Suprapubic skin (tissue), 4 donors: ENCODE results near the gene PCDH12. TPM values are rescaled to one million over a fixed set of nuclear protein-coding genes. Genes with fewer than 3 reads are reported as not detected.

Experiments
- DNase-seq, 2 donors: peaks; one replicate each; pipeline ENCODE4 v3.0.0-alpha.2; 2019; ENCODE audit warnings: low spot score in 2 of 2
- H3K27ac ChIP-seq: fragments of 200-600 bp; sonication (generic); one replicate; pipeline ENCODE4 v1.5.1; 2019
- H3K27me3 ChIP-seq: fragments of 200-600 bp; sonication (generic); one replicate; pipeline ENCODE4 v1.5.1; 2019
- H3K36me3 ChIP-seq: fragments of 200-600 bp; sonication (generic); one replicate; pipeline ENCODE4 v1.5.1; 2019
- H3K4me1 ChIP-seq: fragments of 200-600 bp; sonication (generic); one replicate; pipeline ENCODE4 v1.5.1; 2019
- H3K4me3 ChIP-seq: fragments of 200-600 bp; sonication (generic); one replicate; pipeline ENCODE4 v1.5.1; 2019; ENCODE audit warnings: mild to moderate bottlenecking
- H3K9me3 ChIP-seq: fragments of 200-600 bp; sonication (generic); one replicate; pipeline ENCODE4 v1.5.1; 2019
- CTCF ChIP-seq, 2 donors: fragments of 200-600 bp in 1 of 2; fragments of 450-650 bp in 1 of 2; sonication (generic) in 1 of 2; IDR thresholded peaks; one replicate each; pipeline ENCODE4 v1.5.1; 2016 to 2019; ENCODE audit warnings: antibody characterized with exemption in 2 of 2, mild to moderate bottlenecking in 1 of 2, moderate library complexity in 1 of 2
- EP300 ChIP-seq: sonication (generic); formaldehyde crosslinking; IDR thresholded peaks from one replicate; pipeline ENCODE4 v1.6.1; 2017; ENCODE audit warnings: antibody characterized with exemption
- POLR2A ChIP-seq, 2 donors: fragments of 450-650 bp; IDR thresholded peaks; one replicate each; pipeline ENCODE4 v1.6.1; 2017; ENCODE audit warnings: antibody characterized with exemption in 2 of 2, mild to moderate bottlenecking in 2 of 2, moderate library complexity in 2 of 2
- POLR2AphosphoS5 ChIP-seq, 3 donors: sonication (generic); formaldehyde crosslinking; IDR thresholded peaks; one replicate each; pipeline ENCODE4 v1.6.1; 2017; ENCODE audit warnings: antibody characterized with exemption in 3 of 3
- WGBS: methylation state at CpG from one replicate; pipeline ENCODE4 v1.1.5; 2018; 5-methylcytosine and 5-hydroxymethylcytosine counted together
- total RNA-seq, 4 donors: library from RNA; depleted of rRNA; stranded (reverse); fragments of >200 nt; gene quantifications; one replicate each; pipeline ENCODE4 v1.1.0, GENCODE V29; 2016

Gene PCDH12
- 1 to 10 TPM in 1 of 4 donors, under 1 TPM in 3; 0.44 to 2.0 (median 0.82) TPM for total RNA-seq

- peak within 1 kb of the TSS; percentile 10 for H3K4me3 ChIP-seq
- DNase-seq, result no peak
- H3K27me3 ChIP-seq, result no peaks in the 10 kb centered on the region
- H3K36me3 ChIP-seq, result no peaks in the 10 kb centered on the region
- H3K4me1 ChIP-seq, result peaks cover 24% of the 10 kb centered on the region
- H3K9me3 ChIP-seq, result no peaks in the 10 kb centered on the region
- WGBS, result 47% methylated on average over 7 of the region's 7 CpGs
- no peak within 1 kb of the TSS for H3K27ac ChIP-seq
- no peak for TF ChIP-seq POLR2AphosphoS5 (IDR thresholded peaks at IDR 0.05)
- no peak for TF ChIP-seq EP300
- TF ChIP-seq POLR2A (IDR thresholded peaks at IDR 0.05), result no peak
- TF ChIP-seq CTCF (IDR thresholded peaks at IDR 0.05), result no peak
These were observed at the start of gene PCDH12 for GRCh38 chr5:141958113-141958512. TSS of gene PCDH12 (minus strand) at chr5:141958202. CDS start at chr5:141957851, 351 bp downstream.

- H3K36me3 ChIP-seq, result peaks cover 36% of the 10 kb centered on the region
- TF ChIP-seq POLR2A (IDR thresholded peaks at IDR 0.05), result no peak
- no peak for TF ChIP-seq EP300
- TF ChIP-seq CTCF (IDR thresholded peaks at IDR 0.05), result no peak
- TF ChIP-seq POLR2AphosphoS5 (IDR thresholded peaks at IDR 0.05), result no peak
These were observed 49.2 kb upstream of the PCDH12 start for GRCh38 chr5:142007237-142007544.

DNA sequence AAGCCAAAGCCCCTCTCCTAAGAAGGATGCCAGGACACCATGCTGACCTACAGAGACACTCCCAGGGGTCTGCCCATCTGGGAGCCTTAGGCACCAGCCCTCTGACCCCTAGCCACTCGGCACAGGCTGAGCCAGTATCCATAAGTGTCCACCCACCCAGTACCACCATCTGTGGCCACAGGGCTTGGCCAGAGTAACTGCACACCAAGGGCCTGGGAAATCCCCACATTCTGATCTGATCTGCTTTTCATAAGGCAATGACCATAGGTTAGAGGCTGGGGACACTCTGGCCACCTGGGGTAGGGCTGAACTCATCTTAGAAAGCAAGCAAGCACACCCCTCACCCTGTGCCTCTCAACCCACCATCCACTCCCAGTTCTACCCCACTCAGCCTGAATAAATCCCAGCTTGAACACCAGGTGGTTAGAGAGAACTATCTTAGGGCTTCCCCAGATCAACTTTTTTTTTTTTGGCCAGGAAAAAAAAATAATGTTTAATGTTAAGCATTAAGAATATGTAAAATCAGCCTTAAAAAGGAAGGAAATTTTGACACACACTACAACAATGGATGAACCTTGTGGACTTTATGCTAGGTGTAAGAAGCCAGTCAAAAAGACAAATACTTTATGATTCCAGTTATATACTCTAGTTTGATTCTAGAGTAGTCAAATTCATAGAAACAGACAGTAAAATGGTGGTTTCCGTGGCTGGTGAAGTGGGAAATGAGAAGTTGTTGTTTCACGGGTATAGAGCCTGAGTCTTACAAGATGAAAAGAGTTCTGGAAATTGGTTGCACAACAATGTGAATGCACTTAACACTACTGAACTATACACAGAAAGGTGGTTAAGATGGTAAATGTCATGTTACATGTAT, 48.6 kb upstream of the PCDH12 start:
- WGBS, result 84% methylated on average over 3 of the region's 3 CpGs
- H3K4me1 ChIP-seq, result peaks cover 8% of the 10 kb centered on the region
- peaks cover 42% of the 10 kb centered on the region for H3K36me3 ChIP-seq

More at GRCh38 chr5:142007237-142007544, 49.2 kb upstream of the PCDH12 start:
- WGBS, result 73% methylated on average over 1 of the region's 1 CpG
- Histone ChIP-seq H3K4me3 (no peak overlapping the region), H3K27me3 (no peaks in the 10 kb centered on the region), H3K4me1 (peaks cover 12% of the 10 kb centered on the region), H3K9me3 (no peaks in the 10 kb centered on the region), H3K27ac (no peak overlapping the region)
- DNase-seq, result no peak

GRCh38 chr5:142003266-142003800, 45.3 kb upstream of the PCDH12 start:
- Histone ChIP-seq H3K36me3 (peaks cover 67% of the 10 kb centered on the region), H3K9me3 (no peaks in the 10 kb centered on the region), H3K4me1 (peaks cover 8% of the 10 kb centered on the region), H3K27ac (no peak overlapping the region), H3K4me3 (no peak overlapping the region), H3K27me3 (no peaks in the 10 kb centered on the region)
- no peak for DNase-seq
- WGBS, result 51% methylated on average over 2 of the region's 2 CpGs
- TF ChIP-seq POLR2AphosphoS5 (IDR thresholded peaks at IDR 0.05), result no peak
- TF ChIP-seq EP300, result no peak
- no peak for TF ChIP-seq CTCF (IDR thresholded peaks at IDR 0.05)
- no peak for TF ChIP-seq POLR2A (IDR thresholded peaks at IDR 0.05)

More for the DNA sequence above, 48.6 kb upstream of the PCDH12 start:
- Histone ChIP-seq H3K9me3 (no peaks in the 10 kb centered on the region), H3K27ac (no peak overlapping the region), H3K4me3 (no peak overlapping the region), H3K27me3 (no peaks in the 10 kb centered on the region)
- DNase-seq, result no peak
- no peak for TF ChIP-seq POLR2A (IDR thresholded peaks at IDR 0.05)
- no peak for TF ChIP-seq CTCF (IDR thresholded peaks at IDR 0.05)
- no peak for TF ChIP-seq POLR2AphosphoS5 (IDR thresholded peaks at IDR 0.05)
- no peak for TF ChIP-seq EP300

DNA sequence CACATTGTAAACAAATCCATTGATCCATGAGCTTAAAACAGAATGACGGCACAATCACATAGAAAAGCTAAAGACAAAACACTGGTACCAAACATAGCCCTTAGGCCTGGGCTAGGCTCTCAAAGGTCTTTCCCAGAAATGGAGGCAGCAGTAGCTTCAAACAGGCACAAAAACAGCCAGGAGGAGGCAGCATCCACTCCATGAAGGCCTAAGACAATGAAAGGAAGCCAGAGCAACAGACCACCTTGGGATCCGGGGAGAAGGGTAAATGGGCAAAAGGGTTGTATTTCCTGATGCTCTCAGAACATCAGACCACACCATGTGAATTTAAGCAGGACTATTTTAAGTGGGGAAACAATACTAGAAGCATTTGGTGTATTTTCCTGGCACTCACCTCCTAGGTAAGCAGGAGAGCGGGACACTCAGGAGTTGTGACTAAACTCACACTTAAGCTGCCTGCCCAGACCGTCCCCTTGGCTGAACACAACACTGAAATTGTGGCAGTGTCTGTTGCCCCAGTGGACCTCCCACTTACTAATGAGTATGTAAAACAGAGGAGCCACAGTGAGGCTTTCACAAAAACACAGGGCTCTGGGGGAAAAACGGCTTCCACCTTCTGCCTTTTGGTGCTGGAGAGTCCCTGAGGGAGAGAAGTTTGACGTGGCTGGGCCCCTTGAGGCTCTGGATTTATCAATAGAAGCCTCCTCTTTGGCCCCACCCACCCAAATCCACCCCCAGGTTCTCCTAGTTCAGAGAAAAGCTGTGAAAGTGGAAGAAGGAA, 42.9 kb upstream of the PCDH12 start:
- peaks cover 68% of the 10 kb centered on the region for H3K36me3 ChIP-seq
- WGBS, result 72% methylated on average over 6 of the region's 6 CpGs

More for the DNA sequence above, 42.9 kb upstream of the PCDH12 start:
- Histone ChIP-seq H3K4me3 (no peak overlapping the region), H3K4me1 (peaks cover 8% of the 10 kb centered on the region), H3K9me3 (no peaks in the 10 kb centered on the region), H3K27ac (no peak overlapping the region), H3K27me3 (no peaks in the 10 kb centered on the region)
- TF ChIP-seq POLR2A (IDR thresholded peaks at IDR 0.05) (no peak), POLR2AphosphoS5 (IDR thresholded peaks at IDR 0.05) (no peak), EP300 (no peak), CTCF (IDR thresholded peaks at IDR 0.05) (no peak)
- DNase-seq, result no peak
